Activated CD8-positive, alpha-beta memory T cell treated with anti-CD3 and anti-CD28 coated beads, Interleukin-2, amount 50 U/mL, for 24 hours (primary cell): Measurements from ENCODE around the gene UTP4.

Source experiments
- DNase-seq: peaks from one replicate; pipeline ENCODE4 v3.0.0-alpha.2; 2020; ENCODE audit errors: extremely low read depth

Gene UTP4

DNA sequence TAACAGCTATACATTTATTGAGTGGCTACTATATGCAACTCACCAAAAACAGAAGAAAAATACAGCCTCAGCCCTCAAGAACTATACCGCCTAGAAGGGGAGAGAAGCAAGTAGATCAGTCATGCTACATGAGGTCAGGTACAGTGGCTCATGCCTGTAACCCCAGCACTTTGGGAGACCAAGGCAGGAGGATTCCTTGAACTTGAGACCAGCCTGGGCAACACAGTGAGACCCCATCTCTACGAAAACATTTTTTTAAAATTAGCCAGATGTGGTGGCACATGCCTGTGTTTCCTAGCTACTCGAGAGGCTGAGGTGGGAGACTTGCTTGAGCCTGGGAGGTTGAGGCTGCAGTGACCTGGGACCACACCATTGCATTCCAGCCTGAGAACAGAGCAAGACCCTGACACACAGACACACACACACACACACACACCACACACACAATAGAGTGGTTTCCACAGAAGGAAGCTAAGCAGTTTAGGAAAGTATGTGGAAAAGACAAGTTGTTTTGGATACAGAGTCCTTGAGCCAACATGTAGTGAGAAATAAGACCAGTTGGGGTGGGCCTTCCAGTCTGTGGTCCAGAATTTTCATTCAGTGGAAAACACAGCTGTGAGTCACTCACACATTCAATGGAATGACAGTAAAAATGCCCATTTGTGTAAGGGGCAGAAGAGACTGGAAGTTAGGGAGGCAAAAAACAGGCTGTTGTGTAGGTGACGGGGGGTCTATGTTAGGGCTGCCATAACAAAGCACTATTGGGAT lies 43.8 kb downstream of the UTP4 start:
- no peak for DNase-seq

DNA sequence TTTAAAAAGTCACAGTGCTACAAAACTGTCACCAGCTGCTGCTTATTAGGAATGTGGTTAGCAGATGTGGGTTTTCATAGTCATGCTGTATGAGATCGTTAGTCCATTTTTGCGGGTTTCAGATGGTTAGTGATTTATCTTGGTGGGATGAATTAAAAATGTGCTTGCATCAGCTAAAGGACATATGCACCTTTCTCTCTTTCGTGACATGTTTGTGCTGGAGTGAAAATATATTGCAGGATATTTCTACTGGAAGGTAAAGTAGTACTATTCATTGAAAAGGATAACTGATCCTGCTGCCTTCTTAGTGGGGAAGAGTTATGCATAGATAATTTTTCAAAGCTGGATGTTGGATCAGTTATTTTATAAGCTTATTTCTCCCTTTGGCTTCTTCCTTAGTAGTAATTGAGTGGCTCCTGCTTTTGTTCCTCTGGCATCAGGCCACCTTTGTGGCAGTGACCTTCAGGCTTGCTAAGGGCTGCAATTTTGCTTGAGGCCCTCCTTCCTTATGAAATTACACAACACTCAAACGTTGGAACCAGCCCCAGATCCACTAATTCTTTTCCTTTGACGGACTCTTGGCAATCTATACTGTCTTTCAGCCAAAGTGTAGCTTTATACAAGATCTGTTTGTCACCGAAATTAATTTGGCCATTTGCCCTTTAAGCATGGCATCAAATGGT lies 47.0 kb downstream of the UTP4 start:
- DNase-seq: no peak

DNA sequence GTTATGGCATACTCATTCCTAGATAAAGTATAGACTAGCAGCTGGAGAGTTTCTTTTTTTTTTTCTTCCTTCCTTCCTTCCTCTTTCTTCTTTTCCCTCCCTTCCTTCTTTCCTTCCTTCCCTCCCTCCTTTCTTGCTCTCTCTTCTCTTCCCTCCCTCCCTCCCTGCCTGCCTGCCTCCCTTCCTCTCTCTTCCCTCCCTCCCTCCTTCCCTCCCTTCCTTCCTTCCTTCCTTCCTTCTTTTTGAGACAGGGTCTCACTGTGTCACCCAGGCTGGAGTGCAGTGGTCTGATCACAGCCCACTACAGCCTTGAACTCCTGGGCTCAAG lies 47.5 kb downstream of the UTP4 start:
- DNase-seq: no peak

DNA sequence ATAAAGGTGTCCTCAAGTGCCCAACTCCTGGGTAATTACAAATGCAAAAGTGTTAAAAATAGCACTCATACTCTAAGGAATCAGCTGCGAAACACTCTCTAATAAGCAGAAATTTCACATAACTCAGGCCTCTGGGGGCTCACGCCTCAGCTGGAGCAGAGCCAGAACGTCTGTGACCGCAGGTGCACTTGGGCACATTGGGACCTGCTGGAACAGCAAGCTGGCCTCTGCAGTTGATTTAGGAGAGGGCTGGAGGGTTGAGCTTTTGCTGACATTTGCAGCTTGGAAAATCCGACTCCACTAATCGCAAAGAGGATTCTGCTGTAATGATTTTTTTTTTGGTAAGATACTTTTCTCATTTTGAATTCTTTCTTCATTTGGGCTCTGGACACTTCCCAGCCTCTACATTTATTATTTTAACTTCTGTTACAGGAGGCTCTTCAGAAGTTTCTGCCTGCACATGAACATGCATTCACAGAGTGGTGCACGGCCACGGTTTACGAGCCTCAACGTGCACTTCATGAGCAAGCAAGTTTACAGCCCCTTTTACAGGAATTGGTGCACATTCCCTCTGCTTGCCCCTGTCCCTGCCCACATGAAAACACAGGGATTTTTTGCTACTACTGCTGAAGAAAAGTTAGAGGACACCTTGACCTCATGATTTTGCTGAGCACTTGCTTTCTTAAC lies 50.4 kb downstream of the UTP4 start:
- no peak for DNase-seq

DNA sequence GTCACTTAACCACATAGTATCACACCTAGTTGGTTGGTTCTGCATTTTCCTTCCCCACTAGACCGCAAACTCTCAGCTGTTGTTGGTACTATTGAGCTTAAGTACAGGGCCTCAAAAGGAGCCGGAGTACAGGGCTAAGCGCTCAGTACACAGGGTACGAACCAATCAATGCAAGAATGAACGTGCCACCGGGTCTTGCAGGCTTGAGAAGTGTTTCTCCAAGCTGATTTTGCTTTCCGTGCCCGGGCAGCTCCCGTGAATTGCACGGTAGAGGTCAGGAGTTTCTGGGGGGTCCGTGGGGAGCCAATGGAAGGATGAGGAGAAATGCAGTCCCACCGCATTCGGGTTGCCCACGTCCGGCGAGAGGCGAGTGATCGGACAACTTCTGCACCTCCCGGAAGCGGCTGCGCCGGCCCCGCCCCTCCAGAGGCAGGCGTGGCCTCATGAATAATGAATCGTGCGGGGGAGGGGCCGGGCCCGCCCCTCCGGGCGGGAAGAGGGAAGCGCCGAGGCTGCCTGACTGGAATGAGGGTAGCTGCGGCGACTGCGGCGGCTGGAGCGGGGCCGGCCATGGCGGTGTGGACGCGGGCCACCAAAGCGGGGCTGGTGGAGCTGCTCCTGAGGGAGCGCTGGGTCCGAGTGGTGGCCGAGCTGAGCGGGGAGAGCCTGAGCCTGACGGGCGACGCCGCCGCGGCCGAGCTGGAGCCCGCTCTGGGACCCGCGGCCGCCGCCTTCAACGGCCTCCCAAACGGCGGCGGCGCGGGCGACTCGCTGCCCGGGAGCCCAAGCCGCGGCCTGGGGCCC lies 54.4 kb downstream of the UTP4 start, which contains the start of gene SNTB2:
Gene SNTB2 (plus strand): TSS at position 523 of the 804 bp plus-strand sequence. CDS start 3 bp downstream, at position 526.
- DNase-seq: peak; percentile 62

DNA sequence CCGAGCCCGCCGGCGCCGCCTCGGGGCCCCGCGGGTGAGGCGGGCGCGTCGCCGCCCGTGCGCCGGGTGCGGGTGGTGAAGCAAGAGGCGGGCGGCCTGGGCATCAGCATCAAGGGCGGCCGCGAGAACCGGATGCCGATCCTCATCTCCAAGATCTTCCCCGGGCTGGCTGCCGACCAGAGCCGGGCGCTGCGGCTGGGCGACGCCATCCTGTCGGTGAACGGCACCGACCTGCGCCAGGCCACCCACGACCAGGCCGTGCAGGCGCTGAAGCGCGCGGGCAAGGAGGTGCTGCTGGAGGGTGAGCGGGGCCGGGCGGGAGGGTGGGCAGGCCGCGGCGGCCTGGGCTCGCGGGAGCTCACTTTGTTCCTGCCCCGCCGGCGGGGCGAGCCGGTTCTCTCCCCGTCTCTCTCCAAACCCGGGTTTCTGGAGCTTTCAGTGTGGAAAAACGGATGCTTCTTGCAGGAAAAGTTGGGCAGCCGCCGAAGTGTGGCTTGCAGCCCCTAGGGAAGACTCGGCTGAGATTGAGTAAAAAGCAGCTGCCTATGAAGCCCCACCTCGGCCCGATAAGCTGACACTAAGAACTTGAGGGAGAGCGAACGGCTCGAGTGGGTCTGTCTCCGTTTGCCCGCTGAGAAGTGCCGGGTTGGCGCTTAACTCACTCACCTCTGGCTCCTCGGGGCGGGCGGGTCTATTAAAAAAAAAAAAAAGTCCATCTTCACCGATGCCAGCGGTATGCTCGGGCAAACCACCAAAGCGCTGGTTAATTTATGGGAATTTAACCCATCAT lies 55.2 kb downstream of the UTP4 start:
- no peak for DNase-seq

DNA sequence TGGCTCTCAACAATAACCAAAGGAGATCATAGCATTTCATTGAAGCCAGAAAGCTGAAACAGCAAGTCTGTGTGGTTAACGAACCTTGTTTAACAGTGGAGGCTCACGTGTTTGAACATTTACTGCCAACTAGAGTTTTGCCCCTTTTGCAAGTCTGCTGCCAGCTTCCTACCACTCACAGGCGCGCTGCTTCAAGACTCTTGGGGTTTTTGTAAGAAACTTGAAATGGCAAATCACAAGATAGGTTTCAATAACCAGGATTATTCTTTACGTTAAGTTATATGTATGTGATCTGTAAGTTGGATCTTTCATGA lies 55.7 kb downstream of the UTP4 start:
- DNase-seq: no peak

DNA sequence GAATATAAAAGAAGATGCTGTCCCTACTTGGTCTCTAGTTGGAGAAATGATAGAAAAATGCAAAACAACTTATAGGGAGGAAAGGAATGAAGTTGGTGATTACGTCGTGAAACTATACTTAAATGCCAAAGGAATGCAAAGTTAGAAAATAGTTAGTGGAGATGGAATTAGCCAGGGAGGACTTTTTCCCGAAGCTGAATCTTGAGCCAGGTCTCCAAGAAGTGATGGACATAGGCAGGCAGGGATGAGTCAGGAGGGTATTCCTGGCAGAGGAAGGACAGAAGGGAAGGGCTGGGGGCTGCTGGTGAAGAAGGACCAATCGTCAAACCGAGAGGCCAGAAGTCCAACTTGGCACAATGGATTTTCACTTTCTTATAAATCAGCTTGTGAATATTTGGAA lies 56.3 kb downstream of the UTP4 start:
- no peak for DNase-seq

DNA sequence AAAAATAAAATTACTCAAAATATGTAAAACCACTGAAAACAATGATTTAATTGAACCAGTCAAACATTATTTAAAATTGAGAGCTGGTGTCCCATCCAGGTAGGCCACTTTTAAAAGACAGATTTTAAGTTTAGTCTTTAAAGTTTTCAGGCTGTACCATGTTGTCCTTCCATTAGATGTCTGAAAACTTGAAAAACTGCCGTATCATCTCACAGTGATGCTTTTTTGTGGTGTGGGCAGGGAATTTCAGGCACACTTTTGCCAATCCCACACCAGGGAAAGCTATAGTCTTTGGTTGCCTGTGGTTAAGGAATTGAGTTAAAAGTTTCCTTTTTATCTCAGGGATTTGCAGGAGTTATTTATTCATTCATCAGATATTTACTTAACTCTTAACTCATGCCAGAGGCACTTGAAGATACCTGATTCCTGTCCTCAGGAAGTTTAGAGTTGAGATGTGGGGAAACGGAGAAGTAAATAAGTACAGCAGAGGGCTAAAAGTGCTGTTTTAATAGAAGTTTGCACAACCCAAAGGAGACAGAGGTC lies 57.7 kb downstream of the UTP4 start:
- no peak for DNase-seq

DNA sequence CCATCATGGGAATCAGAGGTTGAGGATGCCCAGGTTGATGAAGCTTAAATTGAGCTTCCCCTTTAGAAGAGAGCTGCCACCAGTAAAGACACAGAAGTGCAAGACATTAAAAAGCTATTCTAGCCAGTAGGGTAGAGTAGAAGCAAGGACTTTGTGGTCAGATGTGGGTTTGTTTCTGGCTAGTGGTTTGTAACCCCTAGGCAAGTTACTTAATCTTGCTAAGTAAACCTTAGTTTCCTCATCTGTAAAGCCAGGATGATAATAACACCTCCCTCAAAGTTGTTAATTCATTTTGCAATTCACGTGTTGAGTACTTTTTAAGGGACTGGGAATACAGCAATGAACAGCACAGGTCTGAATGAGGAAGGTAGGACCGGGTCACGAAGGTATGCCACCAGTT lies 58.1 kb downstream of the UTP4 start:
- no peak for DNase-seq

DNA sequence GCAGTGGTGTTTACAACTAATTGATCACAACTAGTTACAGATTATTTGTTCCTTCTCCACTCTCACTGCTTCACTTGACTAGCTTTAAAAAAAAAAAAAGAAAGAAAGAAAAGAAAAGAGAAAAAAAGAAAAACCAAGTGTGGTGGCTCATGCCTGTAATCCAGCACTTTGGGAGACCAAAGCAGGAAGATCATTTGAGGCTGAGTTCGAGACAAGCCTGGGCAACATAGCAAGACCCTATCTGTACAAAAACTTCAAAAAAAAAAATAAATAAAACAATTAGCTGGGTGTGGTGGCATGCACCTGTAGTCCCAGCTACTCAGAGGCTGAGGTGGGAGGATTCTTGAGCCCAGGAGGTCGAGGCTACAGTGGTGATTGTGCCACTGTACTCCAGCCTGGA lies 58.7 kb downstream of the UTP4 start:
- no peak for DNase-seq

DNA sequence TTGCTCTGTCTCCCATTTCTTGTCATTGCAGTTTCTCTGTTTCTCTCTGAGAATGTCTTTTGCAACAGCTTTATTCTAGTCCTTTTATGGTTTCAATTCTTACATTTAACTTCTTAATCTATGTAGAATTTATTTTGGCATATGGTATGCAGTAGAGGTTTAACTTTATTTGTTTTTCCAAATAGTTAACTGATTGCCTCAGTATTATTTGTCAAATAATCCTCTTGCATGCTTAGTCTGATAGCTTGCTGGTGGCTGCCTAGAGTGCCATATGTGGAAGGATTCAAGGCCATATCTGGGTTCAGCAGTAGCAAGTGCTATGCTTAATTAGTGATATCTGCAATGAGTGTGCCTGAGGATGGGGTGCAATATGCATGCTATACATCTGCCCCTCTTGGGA lies 61.4 kb downstream of the UTP4 start:
- DNase-seq: no peak

DNA sequence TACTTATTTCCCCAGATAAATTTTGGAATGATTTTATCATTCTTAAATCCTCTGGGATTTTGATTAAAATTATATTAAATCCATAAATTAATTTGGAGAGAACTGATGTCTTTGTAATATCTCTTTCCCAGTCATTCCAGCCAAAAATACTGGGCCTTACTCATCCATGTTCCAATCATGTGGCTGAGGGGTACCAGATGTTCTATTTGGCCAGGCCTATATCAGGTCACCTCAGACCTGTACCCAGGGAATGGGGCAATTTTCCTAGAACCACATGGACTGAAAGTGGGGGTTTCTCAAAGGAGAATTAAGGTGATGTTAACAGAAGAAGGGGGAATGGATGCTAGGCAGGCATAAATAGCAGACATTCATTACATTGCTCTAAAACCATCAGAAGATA lies 62.0 kb downstream of the UTP4 start:
- DNase-seq: no peak

DNA sequence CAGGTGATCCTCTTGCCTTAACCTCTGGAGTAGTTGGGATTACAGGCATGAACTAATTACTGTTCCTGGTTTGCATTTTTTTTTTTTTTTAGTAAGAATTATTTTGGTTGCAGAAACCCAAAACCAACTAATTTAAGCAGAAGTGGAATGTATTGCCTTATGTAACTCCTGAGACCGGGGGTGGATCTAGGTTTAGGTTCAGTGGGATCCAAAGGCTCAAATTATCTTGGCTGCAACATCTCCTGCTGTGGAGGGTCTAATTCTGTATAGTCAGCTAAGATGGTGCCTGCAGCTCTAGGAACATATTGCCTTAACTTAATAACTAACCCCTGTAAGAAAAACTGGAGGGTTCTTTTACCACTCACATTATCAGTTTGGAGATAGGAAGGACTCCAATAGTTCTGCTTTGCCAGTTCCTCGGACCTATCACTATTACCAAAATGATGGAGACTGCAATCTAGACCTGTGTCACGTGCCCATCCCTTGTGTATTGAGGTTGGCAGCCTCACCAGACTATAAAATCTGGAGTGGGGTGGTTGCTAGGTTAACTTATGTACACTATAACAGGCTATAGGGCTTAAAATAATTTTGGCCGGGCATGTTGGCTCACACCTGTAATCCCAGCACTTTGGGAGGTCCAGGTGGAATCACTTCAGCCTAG lies 63.0 kb downstream of the UTP4 start:
- no peak for DNase-seq

DNA sequence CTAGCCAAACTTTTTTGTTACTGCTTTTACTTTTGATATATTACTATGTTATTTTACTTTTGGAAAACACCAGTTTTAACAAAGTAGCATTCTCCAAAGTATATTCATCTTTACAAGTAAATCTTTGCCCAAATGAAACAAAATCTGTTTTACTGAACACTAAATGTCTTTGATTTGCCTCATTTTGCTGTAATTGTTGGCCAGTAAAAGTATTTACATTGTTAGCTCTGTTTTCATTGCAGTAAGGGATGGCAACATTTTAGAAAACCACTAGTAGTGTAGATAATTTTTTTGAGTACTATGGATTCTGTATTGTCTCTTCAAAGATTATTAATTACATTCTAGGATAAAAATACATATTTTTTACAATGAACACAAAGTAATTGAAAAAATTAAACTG lies 65.1 kb downstream of the UTP4 start:
- no peak for DNase-seq

DNA sequence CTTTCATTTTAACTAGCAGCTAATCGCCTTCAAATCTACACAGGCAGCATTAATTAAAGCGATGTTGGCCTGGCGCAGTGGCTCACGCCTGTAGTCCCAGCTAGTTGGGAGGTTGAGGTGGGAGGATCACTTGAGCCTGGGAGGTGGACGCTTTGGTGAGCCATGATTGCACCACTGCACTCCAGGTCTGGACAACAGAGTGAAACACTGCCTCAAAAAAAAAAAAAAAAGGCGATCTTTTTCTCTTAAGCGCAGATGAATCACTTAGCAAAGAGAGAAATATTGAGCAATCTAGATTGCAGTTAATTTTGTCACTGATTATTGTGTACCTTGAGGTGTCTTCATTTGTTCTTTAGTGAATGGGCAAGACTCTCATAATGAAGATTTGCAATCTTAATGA lies 66.9 kb downstream of the UTP4 start:
- no peak for DNase-seq

DNA sequence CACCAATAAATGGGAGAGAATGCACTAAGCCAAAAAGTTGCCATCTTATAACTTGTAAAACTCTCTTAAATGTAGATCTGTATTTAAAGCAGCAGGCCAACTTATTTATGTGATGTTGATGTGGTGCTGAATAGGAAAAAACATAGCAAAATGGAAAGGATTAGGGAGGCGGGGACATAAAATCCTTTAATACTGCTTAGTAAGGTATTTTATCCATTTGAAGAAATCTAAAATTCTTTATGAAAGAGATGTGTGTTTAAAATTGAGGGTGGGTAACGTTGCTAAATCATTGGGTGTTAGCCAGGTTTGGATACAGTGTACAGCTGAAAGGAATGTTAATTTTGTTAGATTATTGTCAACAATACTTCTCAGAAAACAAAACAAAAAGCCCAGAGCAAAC lies 68.8 kb downstream of the UTP4 start:
- DNase-seq: no peak

DNA sequence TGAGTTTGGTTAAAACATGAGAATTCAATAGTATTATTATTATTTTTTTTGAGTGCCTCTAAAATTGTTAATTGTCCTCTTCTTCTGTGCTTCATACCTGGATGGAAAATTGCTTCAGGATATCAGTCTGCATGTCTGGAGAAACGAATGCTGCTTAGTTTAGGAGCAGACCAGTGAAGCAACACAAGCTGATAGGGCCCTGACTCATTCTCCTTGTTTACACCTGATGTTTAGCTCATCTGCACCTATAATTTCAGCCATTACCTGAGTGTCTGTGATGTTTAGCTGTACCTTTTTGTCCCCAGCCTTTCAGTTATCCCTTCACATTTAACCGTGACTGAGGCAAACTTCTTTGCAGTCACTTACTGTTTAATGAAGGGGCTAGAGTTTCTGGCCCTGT lies 69.3 kb downstream of the UTP4 start:
- DNase-seq: no peak

DNA sequence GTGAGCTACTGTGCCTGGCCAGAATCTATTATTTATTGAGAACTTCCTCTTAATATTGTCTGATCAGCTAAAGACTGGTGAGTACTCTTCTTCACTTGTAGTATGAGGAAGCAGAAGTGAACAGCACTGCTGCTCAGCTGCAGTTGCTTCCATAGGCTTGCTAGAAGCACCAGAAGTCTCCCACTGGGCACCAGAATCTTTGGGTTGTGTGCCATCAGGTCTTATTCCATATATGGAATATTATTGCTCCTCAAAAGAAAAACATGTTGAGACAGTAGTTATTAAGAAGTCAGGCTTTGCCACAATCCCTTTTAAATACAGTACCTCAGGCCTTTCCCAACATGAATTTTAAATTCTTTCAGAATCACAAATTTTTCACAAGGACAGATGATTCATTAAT lies 71.7 kb downstream of the UTP4 start:
- no peak for DNase-seq

DNA sequence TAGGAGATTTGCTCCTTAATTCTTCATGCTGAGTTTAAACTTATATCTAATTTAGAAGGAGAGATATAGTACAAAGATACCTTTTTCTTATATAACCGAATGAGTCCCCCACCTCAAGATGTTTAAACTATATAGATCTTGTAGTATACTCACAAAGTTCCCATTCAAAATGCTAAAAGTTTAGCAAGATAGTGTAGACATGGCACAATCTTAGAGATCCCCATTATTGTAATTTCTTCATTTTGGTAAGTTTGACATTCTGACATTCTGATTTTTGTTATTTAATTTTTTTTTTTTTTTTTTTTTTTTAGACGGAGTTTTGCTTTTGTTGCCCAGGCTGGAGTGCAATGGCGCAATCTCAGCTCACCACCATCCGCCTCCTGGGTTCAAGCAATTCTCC lies 77.3 kb downstream of the UTP4 start:
- DNase-seq: no peak

DNA sequence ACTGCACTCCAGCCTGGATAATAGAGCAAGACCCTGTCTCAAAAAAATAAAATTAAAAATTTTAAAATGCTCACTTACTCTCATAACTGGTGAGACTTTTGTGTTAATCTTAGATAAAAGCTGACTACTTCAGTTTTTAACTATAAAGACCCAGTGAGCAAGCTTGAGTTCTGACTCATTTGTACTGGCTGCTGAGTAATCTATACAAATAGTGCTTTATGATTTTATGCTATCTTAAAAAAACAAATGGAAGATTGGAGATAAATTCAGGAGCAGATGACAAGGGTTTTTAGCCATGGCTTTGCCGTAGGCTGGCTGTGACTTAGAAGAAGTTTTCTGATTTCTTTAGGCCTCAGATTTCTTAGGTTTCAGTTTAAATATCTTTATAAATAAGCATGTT lies 85.0 kb downstream of the UTP4 start:
- DNase-seq: no peak
